ENCODE results near the gene HMSD. TPM values are rescaled to one million over a fixed set of nuclear protein-coding genes. Genes with fewer than 3 reads are reported as not detected.
"Not testable (repeated sequence)": the region's sequence is repeated elsewhere in the genome, so short reads cannot be mapped to it uniquely, and the experiment has no call there.

HMSD gene
- total RNA-seq, 4 donors from 2014 or later = 0.34 TPM; not detected in 3

- intact Hi-C loops (cut with DNase I) = no loop called here
- no peak overlapping the region for H3K27ac ChIP-seq
- TF ChIP-seq, protein P1, sequence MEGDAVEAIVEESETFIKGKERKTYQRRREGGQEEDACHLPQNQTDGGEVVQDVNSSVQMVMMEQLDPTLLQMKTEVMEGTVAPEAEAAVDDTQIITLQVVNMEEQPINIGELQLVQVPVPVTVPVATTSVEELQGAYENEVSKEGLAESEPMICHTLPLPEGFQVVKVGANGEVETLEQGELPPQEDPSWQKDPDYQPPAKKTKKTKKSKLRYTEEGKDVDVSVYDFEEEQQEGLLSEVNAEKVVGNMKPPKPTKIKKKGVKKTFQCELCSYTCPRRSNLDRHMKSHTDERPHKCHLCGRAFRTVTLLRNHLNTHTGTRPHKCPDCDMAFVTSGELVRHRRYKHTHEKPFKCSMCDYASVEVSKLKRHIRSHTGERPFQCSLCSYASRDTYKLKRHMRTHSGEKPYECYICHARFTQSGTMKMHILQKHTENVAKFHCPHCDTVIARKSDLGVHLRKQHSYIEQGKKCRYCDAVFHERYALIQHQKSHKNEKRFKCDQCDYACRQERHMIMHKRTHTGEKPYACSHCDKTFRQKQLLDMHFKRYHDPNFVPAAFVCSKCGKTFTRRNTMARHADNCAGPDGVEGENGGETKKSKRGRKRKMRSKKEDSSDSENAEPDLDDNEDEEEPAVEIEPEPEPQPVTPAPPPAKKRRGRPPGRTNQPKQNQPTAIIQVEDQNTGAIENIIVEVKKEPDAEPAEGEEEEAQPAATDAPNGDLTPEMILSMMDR (IDR thresholded peaks at IDR 0.05) = no peak
- no peak for TF ChIP-seq POLR2A (IDR thresholded peaks at IDR 0.05)
Observed at GRCh38 chr18:63936932-63937393, 12.1 kb upstream of the HMSD start.

DNA sequence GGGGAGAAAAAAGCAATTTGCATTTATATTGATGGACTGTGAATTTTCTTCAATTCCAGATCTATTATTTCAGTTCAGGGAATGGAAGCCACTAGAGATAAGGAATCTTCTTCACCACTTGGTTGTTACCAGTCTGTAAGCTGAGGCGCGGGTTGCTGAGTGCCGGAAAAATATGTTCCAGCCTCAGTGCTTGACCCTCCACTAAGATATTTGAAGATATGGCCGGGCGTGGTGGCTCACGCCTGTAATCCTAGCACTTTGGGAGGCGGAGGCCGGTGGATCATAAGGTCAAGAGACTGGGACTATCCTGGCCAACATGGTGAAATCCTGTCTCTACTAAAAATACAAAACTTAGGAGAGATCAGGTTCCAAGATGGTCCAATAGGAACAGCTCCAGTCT, 9.1 kb upstream of the HMSD start:
- H3K36me3 ChIP-seq = no peaks in the 10 kb centered on the region
- 97 to 99% methylated on average over 8 of the region's 8 CpGs for WGBS, 2 donors
- H3K27me3 ChIP-seq = no peaks in the 10 kb centered on the region
- H3K4me1 ChIP-seq = peaks cover 4 to 6% of the 10 kb centered on the region in 2 donors
- no peak overlapping the region for H3K4me3 ChIP-seq (replicated peaks in 1 of 3)
- intact Hi-C loops (cut with DNase I) = no loop called here
- H3K27ac ChIP-seq = no peak overlapping the region
- TF ChIP-seq POLR2A (IDR thresholded peaks at IDR 0.05) = no peak
- TF ChIP-seq, protein P1 (IDR thresholded peaks at IDR 0.05) = no peak
- no peaks in the 10 kb centered on the region for H3K9me3 ChIP-seq
- DNase-seq = no peak

More at GRCh38 chr18:63936932-63937393, 12.1 kb upstream of the HMSD start:
- peak overlapping the region in 1 of 3 donors; percentile 32 for H3K4me3 ChIP-seq (replicated peaks in 1 of 3)
- H3K9me3 ChIP-seq = no peaks in the 10 kb centered on the region
- H3K4me1 ChIP-seq = peaks cover 4 to 6% of the 10 kb centered on the region in 2 donors
- 50 to 56% methylated on average over 12 to 18 of the region's 19 CpGs for WGBS, 2 donors
- no peaks in the 10 kb centered on the region for H3K36me3 ChIP-seq
- no peak for DNase-seq
- no peaks in the 10 kb centered on the region for H3K27me3 ChIP-seq

DNA sequence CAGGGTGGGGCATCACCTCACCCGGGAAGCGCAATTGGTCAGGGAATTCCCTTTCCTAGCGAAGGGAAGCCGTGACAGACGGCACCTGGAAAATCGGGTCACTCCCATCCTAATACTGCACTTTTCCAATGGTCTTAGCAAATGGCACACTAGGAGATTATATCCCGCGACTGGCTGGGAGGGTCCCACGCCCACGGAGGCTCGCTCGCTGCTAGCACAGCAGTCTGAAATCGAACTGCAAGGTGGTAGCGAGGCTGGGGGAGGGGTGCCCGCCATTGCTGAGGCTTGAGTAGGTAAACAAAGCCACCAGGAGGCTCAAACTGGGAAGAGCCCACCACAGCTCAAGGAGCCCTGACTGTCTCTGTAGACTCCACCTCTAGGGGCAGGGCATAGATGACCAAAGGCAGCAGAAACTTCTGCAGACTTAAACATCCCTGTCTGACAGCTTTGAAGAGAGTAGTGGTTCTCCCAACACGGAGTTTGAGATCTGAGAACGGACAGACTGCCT, 8.5 kb upstream of the HMSD start:
- DNase-seq; H3K9me3 ChIP-seq; H3K4me1 ChIP-seq; H3K4me3 ChIP-seq (replicated peaks in 1 of 3); H3K36me3 ChIP-seq; intact Hi-C loops (cut with DNase I); H3K27ac ChIP-seq; H3K27me3 ChIP-seq: not testable (repeated sequence)
- WGBS, 2 donors = 79% methylated on average over 17 of the region's 17 CpGs

- intact Hi-C loops (cut with DNase I) = no loop called here
- peaks cover 0 to 10% of the 10 kb centered on the region in 2 donors for H3K4me1 ChIP-seq
- TF ChIP-seq POLR2A (IDR thresholded peaks at IDR 0.05) = no peak
- TF ChIP-seq, protein P1 (IDR thresholded peaks at IDR 0.05) = no peak
- no peak for DNase-seq
- no peaks in the 10 kb centered on the region for H3K36me3 ChIP-seq
- H3K27me3 ChIP-seq = no peaks in the 10 kb centered on the region
- H3K27ac ChIP-seq = no peak overlapping the region
- WGBS, 2 donors = 93 to 94% methylated on average over 3 of the region's 3 CpGs
- no peaks in the 10 kb centered on the region for H3K9me3 ChIP-seq
- no peak overlapping the region for H3K4me3 ChIP-seq (replicated peaks in 1 of 3)
Observed at GRCh38 chr18:63947051-63947790, 1.9 kb upstream of the HMSD start.

DNA sequence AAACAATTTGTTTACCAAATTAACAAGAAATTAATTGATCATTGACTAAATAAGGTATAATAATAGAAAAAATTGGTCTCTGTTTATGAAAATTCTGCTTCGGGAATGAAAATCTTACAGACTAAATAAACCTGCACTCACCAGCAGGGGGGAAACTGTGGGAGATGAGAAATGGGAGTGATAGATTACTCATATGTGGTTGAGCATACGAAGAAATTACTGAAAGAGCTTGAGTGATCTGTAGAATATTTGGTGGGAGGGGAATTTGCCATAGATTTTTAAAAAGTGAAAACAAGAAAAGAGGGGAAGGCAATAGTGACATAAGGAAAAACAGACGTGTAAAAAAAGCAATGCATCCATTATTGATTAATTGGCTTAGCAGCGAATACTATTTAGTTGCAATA, 2.2 kb downstream of the HMSD start:
- TF ChIP-seq, protein P1 (IDR thresholded peaks at IDR 0.05) = no peak
- TF ChIP-seq POLR2A (IDR thresholded peaks at IDR 0.05) = no peak
- Histone ChIP-seq H3K27ac (no peak overlapping the region), H3K4me3 (replicated peaks in 1 of 3) (no peak overlapping the region), H3K36me3 (no peaks in the 10 kb centered on the region), H3K27me3 (no peaks in the 10 kb centered on the region), H3K9me3 (no peaks in the 10 kb centered on the region), H3K4me1 (peaks cover 0 to 10% of the 10 kb centered on the region in 2 donors)
- intact Hi-C loops (cut with DNase I) = no loop called here
- no peak for DNase-seq
- 88 to 89% methylated on average over 4 of the region's 4 CpGs for WGBS, 2 donors
